Measurements from ENCODE around the gene PSME3IP1. TPM values are rescaled to one million over a fixed set of nuclear protein-coding genes. Genes with fewer than 3 reads are reported as not detected.
"Not testable (repeated sequence)": the region's sequence is repeated elsewhere in the genome, so short reads cannot be mapped to it uniquely, and the experiment has no call there.

The PSME3IP1 gene
- total RNA-seq, 4 donors from 2014 or later, result 95.7 to 185 (median 120) TPM

DNA sequence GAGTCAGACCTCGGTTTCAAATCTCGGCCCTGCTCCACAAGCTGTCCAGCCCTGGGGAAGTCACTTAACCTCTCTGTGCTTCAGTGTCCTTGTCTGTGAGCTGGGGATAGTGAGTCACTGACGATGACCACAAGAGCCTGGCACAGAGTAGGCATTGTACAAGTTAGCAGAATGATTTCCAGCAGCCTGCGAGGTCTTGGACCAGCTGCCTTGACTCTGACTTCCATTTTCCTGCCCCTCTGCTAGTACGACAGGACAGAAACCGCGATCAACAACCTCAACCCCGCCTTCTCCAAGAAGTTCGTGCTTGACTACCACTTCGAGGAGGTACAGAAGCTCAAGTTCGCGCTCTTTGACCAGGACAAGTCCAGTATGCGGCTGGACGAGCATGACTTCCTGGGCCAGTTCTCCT lies 72.8 kb downstream of the PSME3IP1 start:
- no peak for TF ChIP-seq POLR2AphosphoS5 (IDR thresholded peaks at IDR 0.05)
- no peak for TF ChIP-seq EP300 (IDR thresholded peaks at IDR 0.05; ENCODE audit: low read depth)
- TF ChIP-seq, protein P1, sequence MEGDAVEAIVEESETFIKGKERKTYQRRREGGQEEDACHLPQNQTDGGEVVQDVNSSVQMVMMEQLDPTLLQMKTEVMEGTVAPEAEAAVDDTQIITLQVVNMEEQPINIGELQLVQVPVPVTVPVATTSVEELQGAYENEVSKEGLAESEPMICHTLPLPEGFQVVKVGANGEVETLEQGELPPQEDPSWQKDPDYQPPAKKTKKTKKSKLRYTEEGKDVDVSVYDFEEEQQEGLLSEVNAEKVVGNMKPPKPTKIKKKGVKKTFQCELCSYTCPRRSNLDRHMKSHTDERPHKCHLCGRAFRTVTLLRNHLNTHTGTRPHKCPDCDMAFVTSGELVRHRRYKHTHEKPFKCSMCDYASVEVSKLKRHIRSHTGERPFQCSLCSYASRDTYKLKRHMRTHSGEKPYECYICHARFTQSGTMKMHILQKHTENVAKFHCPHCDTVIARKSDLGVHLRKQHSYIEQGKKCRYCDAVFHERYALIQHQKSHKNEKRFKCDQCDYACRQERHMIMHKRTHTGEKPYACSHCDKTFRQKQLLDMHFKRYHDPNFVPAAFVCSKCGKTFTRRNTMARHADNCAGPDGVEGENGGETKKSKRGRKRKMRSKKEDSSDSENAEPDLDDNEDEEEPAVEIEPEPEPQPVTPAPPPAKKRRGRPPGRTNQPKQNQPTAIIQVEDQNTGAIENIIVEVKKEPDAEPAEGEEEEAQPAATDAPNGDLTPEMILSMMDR (IDR thresholded peaks at IDR 0.05), result no peak
- TF ChIP-seq POLR2A (IDR thresholded peaks at IDR 0.05), result no peak
- 85% methylated on average over 14 of the region's 14 CpGs; no CpG with 5 or more reads in 1 of the 2 donors for WGBS, 2 donors (ENCODE audit: low coverage in 1 of 2)
- no peak overlapping the region for H3K27ac ChIP-seq

DNA sequence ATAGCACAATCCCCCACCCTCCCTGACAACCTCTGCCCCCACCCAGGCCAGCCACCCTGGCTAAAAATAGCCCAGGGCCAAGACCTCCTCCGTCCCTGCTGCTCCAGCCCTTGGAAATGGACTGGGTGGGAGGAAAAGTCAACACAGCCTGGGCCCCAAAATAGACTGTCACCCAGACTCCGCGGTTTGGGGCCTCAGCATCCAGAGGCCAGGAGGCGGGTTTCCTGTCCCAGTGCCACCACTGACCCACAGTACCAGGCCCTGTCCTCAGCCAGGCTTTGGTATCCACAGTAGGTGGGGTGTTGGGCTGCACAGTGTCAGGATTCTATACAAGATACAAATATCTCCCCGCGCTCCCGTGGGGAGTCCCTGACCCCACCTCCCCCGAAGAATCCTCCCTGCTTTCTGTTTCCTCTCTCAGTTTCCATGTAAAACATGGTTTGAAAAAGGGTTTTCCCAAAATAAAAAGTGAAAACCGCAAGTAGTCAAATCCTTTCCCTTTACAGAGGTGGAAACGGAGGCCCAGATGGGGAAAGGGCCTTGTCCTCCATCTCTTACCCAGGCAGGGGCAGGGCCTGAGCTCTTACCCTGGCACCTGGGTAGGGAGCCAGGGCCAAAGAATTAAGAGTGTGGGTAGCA lies 73.3 kb downstream of the PSME3IP1 start:
- Histone ChIP-seq H3K4me3 (no peak overlapping the region), H3K9me3 (no peaks in the 10 kb centered on the region), H3K27me3 (no peaks in the 10 kb centered on the region), H3K36me3 (peaks cover 0 to 7% (median 3%) of the 10 kb centered on the region in 4 donors), H3K4me1 (peaks cover 0 to 21% (median 7%) of the 10 kb centered on the region in 4 donors), H3K27ac (peak overlapping the region in 1 of 4 donors; percentile 8)
- in situ Hi-C loops (cut with MboI; ENCODE audit: low pct_ligation_motif_present in 1 of 4, low pct_unique_long_range_greater_than_20kb in 1 of 4, low sequenced_read_pairs in 3 of 4), result no loop called here
- TF ChIP-seq POLR2A (IDR thresholded peaks at IDR 0.05), result no peak
- no peak for TF ChIP-seq EP300 (IDR thresholded peaks at IDR 0.05; ENCODE audit: low read depth)
- TF ChIP-seq, protein P1 (IDR thresholded peaks at IDR 0.05), result no peak
- no peak for TF ChIP-seq POLR2AphosphoS5 (IDR thresholded peaks at IDR 0.05)
- no peak for DNase-seq
- 87% methylated on average over 10 of the region's 10 CpGs; no CpG with 5 or more reads in 1 of the 2 donors for WGBS, 2 donors (ENCODE audit: low coverage in 1 of 2)
- intact Hi-C loops (cut with DNase I; ENCODE audit: low total_unique reads), result no loop called here

More for the DNA sequence above, 72.8 kb downstream of the PSME3IP1 start:
- H3K4me1 ChIP-seq, result peaks cover 0 to 21% (median 7%) of the 10 kb centered on the region in 4 donors
- intact Hi-C loops (cut with DNase I; ENCODE audit: low total_unique reads), result no loop called here
- H3K9me3 ChIP-seq, result no peaks in the 10 kb centered on the region
- no peak overlapping the region for H3K4me3 ChIP-seq
- peaks cover 0 to 8% (median 3%) of the 10 kb centered on the region in 4 donors for H3K36me3 ChIP-seq
- no peaks in the 10 kb centered on the region for H3K27me3 ChIP-seq
- no peak for DNase-seq
- in situ Hi-C loops (cut with MboI; ENCODE audit: low pct_ligation_motif_present in 1 of 4, low pct_unique_long_range_greater_than_20kb in 1 of 4, low sequenced_read_pairs in 3 of 4), result no loop called here

DNA sequence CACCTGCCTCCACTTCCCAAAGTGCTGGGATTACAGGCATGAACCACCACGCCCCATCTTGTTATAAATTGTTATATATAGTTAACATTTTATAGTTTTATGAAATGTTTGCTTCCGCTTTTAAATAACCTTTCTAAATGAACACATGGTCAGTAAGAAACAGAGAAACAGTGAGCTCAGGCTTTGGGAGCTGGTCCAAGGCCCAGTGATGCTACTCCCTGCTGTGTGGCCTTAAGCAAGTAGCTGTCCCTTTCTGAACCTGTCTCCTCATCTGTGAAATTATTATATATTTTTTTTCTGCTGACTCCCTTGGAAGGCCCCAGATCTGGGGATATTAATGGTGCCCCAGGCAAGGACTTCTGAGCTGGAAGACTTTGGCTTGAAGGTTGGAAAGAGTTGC lies 74.4 kb downstream of the PSME3IP1 start:
- Histone ChIP-seq H3K27ac (no peak overlapping the region), H3K4me1 (peaks cover 0 to 25% (median 9%) of the 10 kb centered on the region in 4 donors), H3K4me3 (no peak overlapping the region), H3K27me3 (no peaks in the 10 kb centered on the region), H3K36me3 (peaks cover 0 to 7% (median 0%) of the 10 kb centered on the region in 4 donors), H3K9me3 (no peaks in the 10 kb centered on the region)
- in situ Hi-C loops (cut with MboI; ENCODE audit: low pct_ligation_motif_present in 1 of 4, low pct_unique_long_range_greater_than_20kb in 1 of 4, low sequenced_read_pairs in 3 of 4) (no loop called here), intact Hi-C loops (cut with DNase I; ENCODE audit: low total_unique reads) (no loop called here)
- DNase-seq, result no peak
- 20 to 79% methylated on average over 1 to 2 of the region's 2 CpGs for WGBS, 2 donors (ENCODE audit: low coverage in 1 of 2)
- TF ChIP-seq EP300 (IDR thresholded peaks at IDR 0.05; ENCODE audit: low read depth) (no peak), POLR2A (IDR thresholded peaks at IDR 0.05) (no peak), POLR2AphosphoS5 (IDR thresholded peaks at IDR 0.05) (no peak)
- TF ChIP-seq, protein P1 (IDR thresholded peaks at IDR 0.05), result no peak

DNA sequence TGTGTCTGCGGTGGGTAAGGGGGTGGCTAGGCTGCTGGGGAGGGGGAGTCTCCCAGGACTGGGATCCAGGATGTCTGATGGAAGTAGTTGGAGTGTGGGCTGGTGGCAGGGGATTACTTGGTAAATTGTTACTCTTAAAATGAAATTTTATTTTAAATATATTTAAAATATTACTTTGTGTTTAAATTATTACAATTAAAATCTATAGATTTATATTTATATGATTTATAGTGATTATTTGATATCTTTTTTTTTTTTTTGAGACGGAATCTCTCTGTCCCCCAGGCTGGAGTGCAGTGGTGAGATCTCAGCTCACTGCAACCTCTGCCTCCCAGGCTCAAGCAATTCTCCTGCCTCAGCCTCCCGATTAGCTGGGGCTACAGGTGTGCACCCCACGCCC lies 74.9 kb downstream of the PSME3IP1 start:
- in situ Hi-C loops (cut with MboI; ENCODE audit: low pct_ligation_motif_present in 1 of 4, low pct_unique_long_range_greater_than_20kb in 1 of 4, low sequenced_read_pairs in 3 of 4) (no loop called here), intact Hi-C loops (cut with DNase I; ENCODE audit: low total_unique reads) (no loop called here)
- Histone ChIP-seq H3K4me1 (peaks cover 0 to 22% (median 9%) of the 10 kb centered on the region in 4 donors), H3K36me3 (peaks cover 0 to 7% (median 0%) of the 10 kb centered on the region in 4 donors), H3K9me3 (no peaks in the 10 kb centered on the region), H3K27ac (no peak overlapping the region), H3K4me3 (no peak overlapping the region), H3K27me3 (no peaks in the 10 kb centered on the region)
- WGBS, 2 donors (ENCODE audit: low coverage in 1 of 2), result 79 to 100% methylated on average over 1 to 4 of the region's 4 CpGs
- no peak for DNase-seq
- TF ChIP-seq EP300 (IDR thresholded peaks at IDR 0.05; ENCODE audit: low read depth), result no peak

DNA sequence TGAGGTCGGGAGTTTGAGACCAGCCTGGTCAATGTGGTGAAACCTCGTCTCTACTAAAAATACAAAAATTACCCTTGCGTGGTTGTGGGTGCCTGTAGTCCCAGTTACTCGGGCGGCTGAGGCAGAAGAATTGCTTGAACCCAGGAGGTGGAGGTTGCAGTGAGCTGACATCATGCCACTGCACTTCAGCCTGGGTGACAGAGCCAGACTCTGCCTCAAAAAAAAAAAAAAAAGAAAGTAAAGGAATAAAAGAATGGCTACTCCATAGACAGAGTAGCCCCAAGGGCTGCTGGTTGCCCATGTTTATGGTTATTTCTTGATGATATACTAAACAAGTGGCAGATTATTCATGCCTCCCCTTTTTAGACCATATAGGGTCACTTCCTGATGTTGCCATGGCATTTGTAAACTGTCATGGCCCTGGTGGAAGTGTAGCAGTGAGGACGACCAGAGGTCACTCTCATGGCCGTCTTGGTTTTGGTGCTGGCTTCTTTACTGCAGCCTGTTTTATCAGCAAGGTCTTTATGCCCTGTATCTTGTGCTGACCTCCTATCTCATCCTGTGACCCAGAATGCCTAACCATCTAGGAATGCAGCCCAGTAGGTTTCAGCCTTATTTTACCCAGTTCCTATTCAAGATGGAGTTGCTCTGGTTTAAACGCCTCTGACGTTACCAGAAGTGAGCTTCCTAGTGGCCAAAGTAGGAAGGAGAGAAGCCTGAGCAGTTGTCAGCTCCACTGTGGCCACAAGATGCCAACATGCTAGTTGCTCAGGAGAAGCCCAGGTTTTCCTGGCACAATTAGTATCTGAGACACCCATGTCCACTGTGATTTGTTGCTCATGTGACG lies 76.4 kb downstream of the PSME3IP1 start:
- H3K36me3 ChIP-seq; H3K9me3 ChIP-seq; H3K4me3 ChIP-seq; H3K27me3 ChIP-seq; H3K27ac ChIP-seq; intact Hi-C loops (cut with DNase I; ENCODE audit: low total_unique reads); in situ Hi-C loops (cut with MboI; ENCODE audit: low pct_ligation_motif_present in 1 of 4, low pct_unique_long_range_greater_than_20kb in 1 of 4, low sequenced_read_pairs in 3 of 4); DNase-seq: not testable (repeated sequence)
- WGBS, 2 donors (ENCODE audit: low coverage in 1 of 2), result 84 to 92% methylated on average over 5 to 10 of the region's 10 CpGs
- peaks cover 0 to 12% (median 4%) of the 10 kb centered on the region in 4 donors for H3K4me1 ChIP-seq
